K562 (cell line): ENCODE data around the gene FOXA3. TPM values are rescaled to one million over a fixed set of nuclear protein-coding genes. Genes with fewer than 3 reads are reported as not detected.

Source experiments
- CCNT2 ChIP-seq: IDR thresholded peaks from 2 replicates; pipeline ENCODE4 v1.6.1; 2011; ENCODE audit warnings: borderline replicate concordance, low read depth, mild to moderate bottlenecking, moderate library complexity, mixed read lengths, low read length; ENCODE audit not compliant: insufficient read length; ENCODE audit errors: extremely low read depth
- CREM ChIP-seq: IDR thresholded peaks from 2 replicates; pipeline ENCODE4 v1.6.1; 2014; ENCODE audit warnings: antibody characterized with exemption, low read depth
- EGR1 ChIP-seq: fragments of 450-650 bp; conservative IDR thresholded peaks from 2 replicates; pipeline ENCODE4 v1.6.1; 2017; ENCODE audit warnings: mild to moderate bottlenecking
- ELK3 ChIP-seq: fragments of 450-650 bp; formaldehyde crosslinking; IDR thresholded peaks from 2 replicates; pipeline ENCODE4 v1.4.0; 2020; ENCODE audit warnings: mild to moderate bottlenecking
- HMG20B ChIP-seq: fragments of 250-450 bp; sonication (Bioruptor Pico); IDR thresholded peaks from 2 replicates; pipeline ENCODE4 v1.5.0; 2021; ENCODE audit warnings: mild to moderate bottlenecking
- HNRNPUL1 ChIP-seq: fragments of 200-400 bp; formaldehyde crosslinking; IDR thresholded peaks from 2 replicates; pipeline ENCODE4 v1.6.1; 2017; ENCODE audit warnings: low read length
- L3MBTL2 ChIP-seq: fragments of 450-650 bp; IDR thresholded peaks from 2 replicates; pipeline ENCODE4 v1.6.1; 2016; ENCODE audit warnings: mild to moderate bottlenecking, moderate library complexity
- NCOA6 ChIP-seq: fragments of 450-650 bp; IDR thresholded peaks from 2 replicates; pipeline ENCODE4 v1.6.1; 2017; ENCODE audit warnings: mild to moderate bottlenecking
- POLR3G ChIP-seq: IDR thresholded peaks from 2 replicates; pipeline ENCODE4 v1.6.1; 2011; ENCODE audit not compliant: insufficient read length, insufficient replicate concordance; ENCODE audit errors: extremely low read depth
- POU5F1 ChIP-seq: fragments of 150-350 bp; IDR thresholded peaks from 2 replicates; pipeline ENCODE4 v1.6.1; 2014; ENCODE audit warnings: borderline replicate concordance, low read length, low read depth, mild to moderate bottlenecking; ENCODE audit not compliant: partially characterized antibody
- SMAD4 ChIP-seq: fragments of 250-450 bp; sonication (Bioruptor Pico); conservative IDR thresholded peaks from 2 replicates; pipeline ENCODE4 v1.8.0; 2021; ENCODE audit warnings: inconsistent platforms, mild to moderate bottlenecking, moderate library complexity
- SMARCA5 ChIP-seq: fragments of 450-650 bp; IDR thresholded peaks from 2 replicates; pipeline ENCODE4 v1.6.1; 2016
- TGIF2 ChIP-seq: sonication (generic); formaldehyde crosslinking; IDR thresholded peaks from 2 replicates; pipeline ENCODE4 v1.8.1; 2022; ENCODE audit warnings: mild to moderate bottlenecking, missing genetic modification reagents, moderate library complexity
- ZNF354B ChIP-seq: fragments of 250-450 bp; sonication (Bioruptor Pico); IDR thresholded peaks from 2 replicates; pipeline ENCODE4 v1.4.0; 2020
- ZNF449 ChIP-seq: fragments of 250-450 bp; sonication (Bioruptor Pico); IDR thresholded peaks from 2 replicates; pipeline ENCODE4 v1.8.0; 2022; ENCODE audit warnings: moderate library complexity, mild to moderate bottlenecking, inconsistent platforms
- ZNF586 ChIP-seq: fragments of 450-650 bp; formaldehyde crosslinking; conservative IDR thresholded peaks from 2 replicates; pipeline ENCODE4 v1.4.0; 2020; ENCODE audit warnings: mild to moderate bottlenecking, moderate library complexity
- polyA plus RNA-seq, 8 experiments: library from polyadenylated mRNA; depleted of rRNA in 4 of 8; stranded (reverse) in 5 of 8; unstranded in 3 of 8; fragments of >200 nt; fragmentation: Nextera tagmentation in 2 of 8; fragmentation: Illumina TruSeq in 1 of 8; extraction: Ambion mirVana in 2 of 8; extraction: Trizol in 1 of 8; gene quantifications; 2 replicates each; pipeline versions ENCODE4 v1.2.1 to v1.2.3, GENCODE V29; 2011 to 2014; ENCODE audit warnings: inconsistent platforms in 1 of 8, missing spikeins in 1 of 8
- total RNA-seq, 7 experiments: library from RNA; depleted of rRNA in 6 of 7; stranded (reverse); fragments of >200 nt in 6 of 7; fragmentation: Illumina TruSeq in 2 of 7; extraction: Trizol in 2 of 7; gene quantifications; 2 replicates each; pipeline versions ENCODE4 v1.2.1 to v1.2.3, GENCODE V29; 2011 to 2021; ENCODE audit warnings: low replicate concordance in 1 of 7
- TF ChIP-seq, protein P1 (sequence below), 2 experiments: IDR thresholded peaks in 1 of 2; conservative IDR thresholded peaks in 1 of 2; 2 replicates each; pipeline ENCODE4 v1.6.1; 2016; ENCODE audit warnings: low read depth in 2 of 2, mild to moderate bottlenecking in 1 of 2, missing compliant biosample characterization in 1 of 2, missing genetic modification characterization in 1 of 2, moderate library complexity in 1 of 2
- TF ChIP-seq, protein P2 (sequence below): fragments of 450-650 bp; formaldehyde crosslinking; IDR thresholded peaks from 2 replicates; pipeline ENCODE4 v1.4.0; 2020; ENCODE audit warnings: mild to moderate bottlenecking, mixed read lengths
- TF ChIP-seq, protein P3 (sequence below): fragments of 450-650 bp; IDR thresholded peaks from 2 replicates; pipeline ENCODE4 v1.6.1; 2018; ENCODE audit warnings: mild to moderate bottlenecking, low read depth; ENCODE audit not compliant: partially characterized antibody

The FOXA3 gene
- total and polyA plus RNA-seq, 9 of the 15 experiments (the other 6 are each of a cell fraction or from before 2014, with no cell fraction given) = 1.3 to 15.5 (median 4.7) TPM

- TF ChIP-seq, protein P1, sequence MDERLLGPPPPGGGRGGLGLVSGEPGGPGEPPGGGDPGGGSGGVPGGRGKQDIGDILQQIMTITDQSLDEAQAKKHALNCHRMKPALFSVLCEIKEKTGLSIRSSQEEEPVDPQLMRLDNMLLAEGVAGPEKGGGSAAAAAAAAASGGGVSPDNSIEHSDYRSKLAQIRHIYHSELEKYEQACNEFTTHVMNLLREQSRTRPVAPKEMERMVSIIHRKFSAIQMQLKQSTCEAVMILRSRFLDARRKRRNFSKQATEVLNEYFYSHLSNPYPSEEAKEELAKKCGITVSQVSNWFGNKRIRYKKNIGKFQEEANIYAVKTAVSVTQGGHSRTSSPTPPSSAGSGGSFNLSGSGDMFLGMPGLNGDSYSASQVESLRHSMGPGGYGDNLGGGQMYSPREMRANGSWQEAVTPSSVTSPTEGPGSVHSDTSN (CRISPR knock-in tag; IDR thresholded peaks at IDR 0.05; ENCODE audit: low read depth) = no peak
- TF ChIP-seq, protein P1 (tag; conservative IDR thresholded peaks at IDR 0.05; ENCODE audit: low read depth) = no peak
- TF ChIP-seq CREM (peak; percentile 85), NCOA6 (peak; percentile 91), ZNF449 (CRISPR knock-in tag) (no peak), HNRNPUL1 (no peak), ZNF586 (CRISPR knock-in tag) (no peak), ELK3 (CRISPR knock-in tag) (no peak), ZNF354B (CRISPR knock-in tag) (no peak), SMAD4 (CRISPR knock-in tag) (peak; percentile 61), POU5F1 (no peak), SMARCA5 (no peak), HMG20B (CRISPR knock-in tag) (no peak), L3MBTL2 (peak; percentile 96), TGIF2 (CRISPR knock-in tag) (0 out of 2 replicates have a peak, but pooled peaks have one; percentile 54), CCNT2 (peak; percentile 73), EGR1 (peak; percentile 46), POLR3G (no peak)
- TF ChIP-seq, protein P2, sequence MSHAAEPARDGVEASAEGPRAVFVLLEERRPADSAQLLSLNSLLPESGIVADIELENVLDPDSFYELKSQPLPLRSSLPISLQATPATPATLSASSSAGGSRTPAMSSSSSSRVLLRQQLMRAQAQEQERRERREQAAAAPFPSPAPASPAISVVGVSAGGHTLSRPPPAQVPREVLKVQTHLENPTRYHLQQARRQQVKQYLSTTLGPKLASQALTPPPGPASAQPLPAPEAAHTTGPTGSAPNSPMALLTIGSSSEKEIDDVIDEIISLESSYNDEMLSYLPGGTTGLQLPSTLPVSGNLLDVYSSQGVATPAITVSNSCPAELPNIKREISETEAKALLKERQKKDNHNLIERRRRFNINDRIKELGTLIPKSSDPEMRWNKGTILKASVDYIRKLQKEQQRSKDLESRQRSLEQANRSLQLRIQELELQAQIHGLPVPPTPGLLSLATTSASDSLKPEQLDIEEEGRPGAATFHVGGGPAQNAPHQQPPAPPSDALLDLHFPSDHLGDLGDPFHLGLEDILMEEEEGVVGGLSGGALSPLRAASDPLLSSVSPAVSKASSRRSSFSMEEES = no peak
- TF ChIP-seq, protein P3, sequence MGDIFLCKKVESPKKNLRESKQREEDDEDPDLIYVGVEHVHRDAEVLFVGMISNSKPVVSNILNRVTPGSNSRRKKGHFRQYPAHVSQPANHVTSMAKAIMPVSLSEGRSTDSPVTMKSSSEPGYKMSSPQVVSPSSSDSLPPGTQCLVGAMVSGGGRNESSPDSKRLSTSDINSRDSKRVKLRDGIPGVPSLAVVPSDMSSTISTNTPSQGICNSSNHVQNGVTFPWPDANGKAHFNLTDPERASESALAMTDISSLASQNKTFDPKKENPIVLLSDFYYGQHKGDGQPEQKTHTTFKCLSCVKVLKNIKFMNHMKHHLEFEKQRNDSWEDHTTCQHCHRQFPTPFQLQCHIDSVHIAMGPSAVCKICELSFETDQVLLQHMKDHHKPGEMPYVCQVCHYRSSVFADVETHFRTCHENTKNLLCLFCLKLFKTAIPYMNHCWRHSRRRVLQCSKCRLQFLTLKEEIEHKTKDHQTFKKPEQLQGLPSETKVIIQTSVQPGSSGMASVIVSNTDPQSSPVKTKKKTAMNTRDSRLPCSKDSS = no peak
Observed at GRCh38 chr19:45885556-45886426, 21.7 kb downstream of the FOXA3 start, which contains the start of gene IRF2BP1 (continued).
